Lower lobe of right lung (tissue), 2 donors: ENCODE data around the gene PTPRT. TPM values are rescaled to one million over a fixed set of nuclear protein-coding genes. Genes with fewer than 3 reads are reported as not detected.

ENCODE experiments used
- ATAC-seq, 2 donors: fragments of 200-7000 bp; cut with Tn5 transposase; one replicate each; pipeline ENCODE4 v1.9.1; 2020 to 2022; ENCODE audit warnings: mild to moderate bottlenecking in 2 of 2, moderate library complexity in 2 of 2
- DNase-seq: peaks from one replicate; pipeline ENCODE4 v3.0.0-alpha.2; 2020
- H3K27ac ChIP-seq: fragments of 200-600 bp; one replicate; pipeline ENCODE4 v1.8.0; 2022
- H3K27me3 ChIP-seq: fragments of 200-600 bp; one replicate; pipeline ENCODE4 v1.8.0; 2022; ENCODE audit warnings: low read depth
- H3K36me3 ChIP-seq: fragments of 200-600 bp; one replicate; pipeline ENCODE4 v1.8.0; 2022; ENCODE audit warnings: mild to moderate bottlenecking
- H3K4me1 ChIP-seq: fragments of 200-600 bp; one replicate; pipeline ENCODE4 v1.8.0; 2022
- H3K4me3 ChIP-seq: fragments of 200-600 bp; one replicate; pipeline ENCODE4 v1.8.0; 2022; ENCODE audit warnings: mild to moderate bottlenecking
- H3K9me3 ChIP-seq: fragments of 200-600 bp; one replicate; pipeline ENCODE4 v1.8.0; 2022
- intact Hi-C: fragments of 100-400 bp; cut with DNase I; formaldehyde crosslinking; loops from one replicate; pipeline ENCODE4 v1.11.0; 2022
- total RNA-seq: library from RNA; stranded (reverse); fragmentation: NEBNext Ultra II Directional; extraction: Animal tissue kit (Norgen Biotek cat#: 25700); gene quantifications from one replicate; pipeline ENCODE4 v1.2.1, GENCODE V29; 2021
- TF ChIP-seq, protein P1 (sequence below): fragments of 200-600 bp; IDR thresholded peaks from one replicate; pipeline ENCODE4 v1.8.0; 2022; ENCODE audit warnings: antibody characterized with exemption, mild to moderate bottlenecking
- donor health status: DM: no; HTN: yes; CAD: no; lungs with severe emphysema.

Gene PTPRT
- total RNA-seq, 1 donor from 2014 or later: 8.0 TPM

DNA sequence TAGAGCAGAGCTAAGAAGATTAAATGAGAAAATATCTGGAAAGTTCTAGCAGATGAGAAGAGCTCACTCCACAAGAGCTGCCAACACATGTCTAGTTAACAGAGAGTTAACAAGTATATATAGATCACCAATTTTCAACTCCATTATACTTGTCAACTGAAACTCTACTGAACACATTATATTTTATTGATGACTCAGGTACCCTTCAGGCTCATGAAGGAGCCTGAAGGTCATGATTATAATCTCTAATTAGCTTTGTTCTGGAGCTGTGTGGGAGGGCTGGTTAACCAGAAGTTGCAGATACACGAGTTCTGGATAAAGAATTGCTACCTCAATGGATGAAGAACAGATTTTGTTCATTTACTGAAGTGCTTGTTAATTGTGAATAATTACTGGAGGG lies 42.1 kb upstream of the PTPRT start:
- TF ChIP-seq, protein P1, sequence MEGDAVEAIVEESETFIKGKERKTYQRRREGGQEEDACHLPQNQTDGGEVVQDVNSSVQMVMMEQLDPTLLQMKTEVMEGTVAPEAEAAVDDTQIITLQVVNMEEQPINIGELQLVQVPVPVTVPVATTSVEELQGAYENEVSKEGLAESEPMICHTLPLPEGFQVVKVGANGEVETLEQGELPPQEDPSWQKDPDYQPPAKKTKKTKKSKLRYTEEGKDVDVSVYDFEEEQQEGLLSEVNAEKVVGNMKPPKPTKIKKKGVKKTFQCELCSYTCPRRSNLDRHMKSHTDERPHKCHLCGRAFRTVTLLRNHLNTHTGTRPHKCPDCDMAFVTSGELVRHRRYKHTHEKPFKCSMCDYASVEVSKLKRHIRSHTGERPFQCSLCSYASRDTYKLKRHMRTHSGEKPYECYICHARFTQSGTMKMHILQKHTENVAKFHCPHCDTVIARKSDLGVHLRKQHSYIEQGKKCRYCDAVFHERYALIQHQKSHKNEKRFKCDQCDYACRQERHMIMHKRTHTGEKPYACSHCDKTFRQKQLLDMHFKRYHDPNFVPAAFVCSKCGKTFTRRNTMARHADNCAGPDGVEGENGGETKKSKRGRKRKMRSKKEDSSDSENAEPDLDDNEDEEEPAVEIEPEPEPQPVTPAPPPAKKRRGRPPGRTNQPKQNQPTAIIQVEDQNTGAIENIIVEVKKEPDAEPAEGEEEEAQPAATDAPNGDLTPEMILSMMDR: no peak
- intact Hi-C loops: no loop called here
- DNase-seq (no peak), ATAC-seq (no peak)
- H3K4me1 ChIP-seq: no peaks in the 10 kb centered on the region
- H3K9me3 ChIP-seq: no peaks in the 10 kb centered on the region
- H3K27me3 ChIP-seq: peaks cover 4% of the 10 kb centered on the region
- H3K36me3 ChIP-seq: no peaks in the 10 kb centered on the region
- H3K27ac ChIP-seq: no peak overlapping the region
- no peak overlapping the region for H3K4me3 ChIP-seq

DNA sequence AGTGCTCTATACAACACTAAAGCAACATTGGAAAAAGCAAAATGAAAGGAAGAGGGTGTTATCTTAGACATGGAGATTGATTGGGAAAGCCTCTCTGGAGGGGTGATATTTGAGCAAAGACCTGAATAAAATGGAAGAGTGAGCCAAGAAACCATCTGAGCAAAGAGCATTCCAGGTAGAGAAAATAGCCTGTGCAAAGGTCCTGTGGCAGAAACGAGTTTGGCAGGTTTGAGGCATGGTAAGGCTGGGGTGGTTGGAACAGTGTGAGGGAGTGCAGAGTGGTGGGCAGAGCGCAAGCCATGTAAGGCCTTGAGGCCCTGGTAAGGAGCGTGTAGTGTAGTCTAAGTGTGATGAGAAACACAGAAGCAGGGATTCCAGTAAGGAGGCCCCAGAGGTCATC lies 40.0 kb upstream of the PTPRT start:
- Histone ChIP-seq H3K9me3 (no peaks in the 10 kb centered on the region), H3K27ac (no peak overlapping the region), H3K4me1 (no peaks in the 10 kb centered on the region), H3K4me3 (no peak overlapping the region), H3K27me3 (peaks cover 4% of the 10 kb centered on the region), H3K36me3 (no peaks in the 10 kb centered on the region)
- intact Hi-C loops: no loop called here
- TF ChIP-seq, protein P1: no peak
- ATAC-seq (no peak), DNase-seq (no peak)

- DNase-seq: no peak
- Histone ChIP-seq H3K4me1 (no peaks in the 10 kb centered on the region), H3K36me3 (no peaks in the 10 kb centered on the region), H3K9me3 (no peaks in the 10 kb centered on the region), H3K27me3 (no peaks in the 10 kb centered on the region), H3K4me3 (no peak overlapping the region), H3K27ac (no peak overlapping the region)
- no peak for ATAC-seq
- TF ChIP-seq, protein P1: no peak
- intact Hi-C loops: no loop called here
Observed at GRCh38 chr20:43220612-43221011, 30.9 kb upstream of the PTPRT start.

DNA sequence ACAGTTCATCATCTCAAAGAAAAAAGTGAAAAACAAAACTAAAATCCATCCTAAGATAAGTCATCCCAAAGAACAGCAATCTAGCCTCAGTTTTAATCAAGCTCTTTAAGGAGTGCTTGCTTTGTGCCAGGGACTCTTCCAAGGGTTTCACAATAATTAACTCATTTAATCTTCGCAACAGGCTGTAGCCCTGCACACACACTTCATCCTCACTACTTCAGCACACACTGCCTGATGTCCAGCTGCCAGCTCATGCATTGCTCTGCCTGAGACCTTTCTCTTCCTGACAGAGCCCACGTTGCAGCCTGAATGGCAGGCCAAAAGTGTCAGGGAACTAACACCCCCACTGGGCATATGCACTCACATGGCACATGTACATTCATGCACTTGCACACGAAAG lies 21.2 kb upstream of the PTPRT start:
- no peaks in the 10 kb centered on the region for H3K36me3 ChIP-seq
- no peaks in the 10 kb centered on the region for H3K27me3 ChIP-seq
- ATAC-seq: no peak
- no peak overlapping the region for H3K27ac ChIP-seq
- TF ChIP-seq, protein P1: no peak
- no peaks in the 10 kb centered on the region for H3K4me1 ChIP-seq
- no peak overlapping the region for H3K4me3 ChIP-seq
- intact Hi-C loops: no loop called here
- no peak for DNase-seq
- H3K9me3 ChIP-seq: no peaks in the 10 kb centered on the region

DNA sequence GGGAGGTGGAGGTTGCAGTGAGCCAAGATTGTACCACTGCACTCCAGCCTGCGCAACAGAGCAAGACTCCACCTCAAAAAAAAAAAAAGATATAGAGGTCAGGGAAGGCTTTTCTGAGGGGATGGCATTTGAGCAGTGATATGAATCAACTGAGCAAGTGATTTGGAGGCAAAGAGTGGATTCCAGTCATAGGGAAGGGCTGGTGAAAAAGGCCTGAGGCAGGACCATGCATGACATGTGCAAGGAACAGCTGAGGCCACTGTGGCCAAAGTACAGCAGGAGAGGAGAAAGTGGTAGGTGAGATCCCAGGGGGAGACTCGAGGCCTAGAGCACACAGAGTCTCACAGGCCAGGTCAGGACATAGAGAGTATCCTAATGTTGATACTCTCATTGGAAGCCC lies 20.1 kb upstream of the PTPRT start:
- H3K9me3 ChIP-seq: no peaks in the 10 kb centered on the region
- intact Hi-C loops: no loop called here
- H3K4me3 ChIP-seq: no peak overlapping the region
- no peaks in the 10 kb centered on the region for H3K27me3 ChIP-seq
- TF ChIP-seq, protein P1: no peak
- no peaks in the 10 kb centered on the region for H3K36me3 ChIP-seq
- H3K4me1 ChIP-seq: no peaks in the 10 kb centered on the region
- no peak for ATAC-seq
- no peak for DNase-seq
- H3K27ac ChIP-seq: no peak overlapping the region

GRCh38 chr20:43205699-43206098 lies 16.0 kb upstream of the PTPRT start:
- intact Hi-C loops: no loop called here
- Histone ChIP-seq H3K4me3 (no peak overlapping the region), H3K9me3 (no peaks in the 10 kb centered on the region), H3K36me3 (no peaks in the 10 kb centered on the region), H3K4me1 (no peaks in the 10 kb centered on the region), H3K27ac (no peak overlapping the region), H3K27me3 (no peaks in the 10 kb centered on the region)
- no peak for DNase-seq
- TF ChIP-seq, protein P1: no peak
- no peak for ATAC-seq
